ENCODE measurements around the gene PSMF1.

Gene PSMF1

GRCh38 chr20:1165521-1165920 is 47.1 kb downstream of the PSMF1 start:
- DNase-seq, result no peak

DNA sequence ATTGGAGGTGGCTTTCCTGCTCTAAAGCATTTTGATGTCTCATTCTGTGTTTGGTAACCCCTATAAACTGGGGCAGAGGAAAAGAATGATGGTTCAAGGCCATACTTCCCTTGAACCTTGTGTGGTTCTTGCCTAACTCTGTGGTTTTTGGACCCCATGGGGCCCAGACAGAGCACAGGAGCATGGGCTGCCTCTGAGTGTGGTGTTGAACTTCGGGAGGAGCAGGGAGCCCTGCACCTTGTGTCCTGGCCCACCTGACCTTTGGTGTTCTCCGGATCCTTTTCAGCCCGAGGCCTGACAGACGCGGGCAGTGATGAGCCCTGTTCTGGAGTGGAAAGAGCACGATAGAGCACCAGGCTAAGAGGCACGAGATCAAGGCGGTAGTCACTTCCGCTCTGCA is 47.5 kb downstream of the PSMF1 start:
- no peak for DNase-seq

- no peak for DNase-seq
Observed at GRCh38 chr20:1166948-1167720, 48.7 kb downstream of the PSMF1 start.

DNA sequence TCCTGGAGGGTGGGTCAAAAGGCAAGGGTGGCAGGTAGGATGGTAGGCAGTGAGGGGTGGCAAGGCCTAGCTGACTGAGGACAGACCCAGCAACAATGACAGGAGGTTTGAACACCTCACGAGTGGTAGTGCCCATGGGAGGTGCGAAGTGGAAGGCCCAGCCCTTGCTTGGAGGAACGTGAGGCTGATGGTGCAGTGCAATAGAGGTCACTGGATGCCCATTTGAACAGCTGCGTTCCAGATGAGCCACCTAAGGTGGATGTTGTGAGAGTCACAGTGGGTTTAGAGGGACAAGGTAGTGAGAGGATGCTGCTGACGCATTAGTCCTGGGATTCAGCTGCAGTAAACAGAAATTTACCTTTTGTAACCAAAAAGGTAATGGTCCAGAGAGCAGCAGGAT is 50.8 kb downstream of the PSMF1 start:
- no peak for DNase-seq

GRCh38 chr20:1171461-1172093 is 53.2 kb downstream of the PSMF1 start:
- DNase-seq, result no peak

DNA sequence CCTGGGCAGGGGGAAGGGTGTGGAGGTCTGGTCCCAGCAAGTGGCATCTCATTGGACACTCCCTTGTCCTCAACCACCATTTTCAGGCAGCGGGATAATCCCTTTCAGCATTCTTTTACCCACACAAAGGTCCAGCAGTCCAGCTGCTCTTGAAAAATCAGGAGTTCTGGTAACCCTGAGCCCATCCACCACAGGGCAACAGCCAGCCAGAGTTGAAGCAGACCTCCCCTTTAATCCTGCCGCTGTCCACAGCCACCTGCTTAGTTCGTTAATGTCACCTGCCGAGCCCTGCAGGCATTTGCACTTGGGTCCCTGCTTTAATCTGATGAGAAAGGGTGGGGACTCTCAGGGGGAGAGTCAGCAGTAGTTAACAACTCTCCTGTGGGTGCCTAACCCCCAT is 55.3 kb downstream of the PSMF1 start:
- no peak for DNase-seq

GRCh38 chr20:1174787-1175186 is 56.4 kb downstream of the PSMF1 start:
- DNase-seq, result no peak

- no peak for DNase-seq
Observed at GRCh38 chr20:1177680-1178079, 59.3 kb downstream of the PSMF1 start.

GRCh38 chr20:1178103-1178502 is 59.7 kb downstream of the PSMF1 start:
- DNase-seq, result no peak

DNA sequence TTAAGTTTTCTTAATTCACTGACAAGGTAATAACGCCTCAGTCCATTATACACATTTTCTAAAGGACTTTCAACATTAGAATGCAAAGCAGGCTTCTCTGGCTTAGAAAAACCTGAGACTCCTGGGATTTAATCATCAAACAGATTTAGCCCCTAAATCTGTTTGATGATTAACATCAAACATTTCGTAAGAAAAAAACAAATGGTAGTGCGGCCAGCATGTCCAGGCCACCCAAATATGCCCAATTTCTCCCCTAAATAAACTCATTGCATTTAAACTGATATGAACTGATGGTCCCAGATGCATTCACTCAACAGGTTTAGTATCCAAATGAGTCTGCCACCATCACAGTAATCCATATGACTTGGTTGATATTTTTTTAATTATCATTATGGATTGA is 60.2 kb downstream of the PSMF1 start:
- DNase-seq, result no peak

GRCh38 chr20:1180949-1181348 is 62.5 kb downstream of the PSMF1 start:
- no peak for DNase-seq

DNA sequence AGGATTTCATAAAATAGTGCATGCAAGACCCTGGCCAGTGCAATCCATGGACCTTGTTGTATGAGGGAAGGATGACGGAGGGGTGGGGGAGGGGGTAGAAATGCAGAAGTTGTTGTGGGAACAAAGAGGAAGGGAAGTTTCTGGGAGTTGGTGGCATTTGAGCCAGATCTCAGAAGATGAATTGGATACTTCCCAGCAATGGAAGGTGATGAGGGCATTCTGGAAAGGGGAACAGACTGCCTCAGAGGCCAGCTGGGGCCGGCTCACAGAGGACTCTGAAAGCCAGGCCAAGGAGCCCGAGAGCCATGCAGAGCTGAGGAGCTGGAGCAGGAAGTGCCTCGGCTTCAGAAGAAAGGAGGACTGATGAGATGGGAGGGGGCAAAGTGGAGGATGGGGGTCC is 63.7 kb downstream of the PSMF1 start:
- no peak for DNase-seq

DNA sequence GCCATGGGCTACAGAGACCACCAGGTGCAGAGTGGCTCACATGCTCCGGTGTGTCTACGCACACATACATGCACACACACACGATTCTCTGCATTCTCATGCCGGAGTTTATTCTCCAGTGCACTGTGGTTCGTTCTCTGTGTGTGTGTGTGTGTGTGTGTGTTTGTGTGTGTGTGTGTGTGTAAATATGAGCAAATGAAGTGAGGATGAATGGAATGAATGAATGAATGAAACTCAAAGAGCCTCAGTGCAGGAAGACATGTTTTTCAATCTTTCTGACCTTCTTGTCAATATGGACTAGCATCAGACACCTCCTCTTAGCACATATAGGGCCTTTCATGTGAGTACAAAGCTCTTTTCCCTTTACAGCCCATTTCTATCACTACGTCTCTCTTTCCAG is 64.8 kb downstream of the PSMF1 start:
- DNase-seq, result no peak

DNA sequence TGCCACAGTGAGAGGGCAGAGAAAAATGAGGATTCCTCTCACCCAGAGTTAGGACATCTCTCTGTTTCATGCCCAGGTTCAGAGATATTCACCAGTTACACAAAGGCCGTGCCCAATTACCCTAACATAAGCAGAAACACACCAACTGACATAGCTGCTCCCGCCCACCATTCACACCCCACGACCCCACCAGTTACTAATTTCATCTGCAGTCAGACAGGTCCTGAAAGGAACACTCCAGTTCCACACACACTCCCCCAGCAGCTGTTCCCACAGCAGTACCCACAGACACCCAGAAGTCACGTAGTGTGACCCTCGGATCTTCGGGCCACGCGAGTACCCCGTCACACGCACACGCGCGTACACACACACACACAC is 65.8 kb downstream of the PSMF1 start:
- no peak for DNase-seq

DNA sequence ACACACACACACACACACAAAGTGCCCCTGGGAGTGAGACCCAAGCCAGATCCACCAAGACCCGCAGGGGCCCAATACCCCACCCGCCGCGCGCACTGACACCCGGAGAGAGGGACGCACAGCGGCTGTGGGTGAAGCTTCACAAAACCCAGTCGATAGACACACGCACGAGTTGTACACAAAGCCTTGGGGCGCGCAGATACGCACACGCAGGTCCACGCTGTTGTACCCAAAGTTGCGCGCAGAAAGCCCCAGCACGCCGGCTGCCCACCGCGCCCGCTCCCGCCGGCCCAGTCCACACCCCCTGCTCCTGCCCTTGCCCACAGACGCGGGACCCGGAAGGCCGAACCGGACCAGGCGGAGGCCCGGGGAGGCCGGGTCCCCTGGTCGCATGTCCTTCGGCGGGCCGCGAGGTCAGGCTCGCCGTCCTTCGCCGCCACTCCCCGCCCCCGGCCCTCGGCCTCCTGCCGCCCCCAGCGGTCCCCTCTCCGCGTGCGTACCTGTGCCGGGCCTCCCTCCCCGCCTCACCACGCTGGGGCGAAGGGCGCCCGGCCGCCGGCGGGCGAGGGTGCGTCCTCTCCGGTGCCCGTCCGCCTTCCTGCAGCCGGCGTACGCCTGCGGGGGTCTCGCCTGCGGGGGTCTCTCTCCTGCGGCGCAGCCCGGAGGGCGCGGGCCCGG is 66.4 kb downstream of the PSMF1 start, which contains the start of gene TMEM74B:
Gene TMEM74B (minus strand): TSS at position 344 of the 678 bp plus-strand sequence. CDS start 1,180 bp downstream, outside the sequence.
- DNase-seq, result no peak

DNA sequence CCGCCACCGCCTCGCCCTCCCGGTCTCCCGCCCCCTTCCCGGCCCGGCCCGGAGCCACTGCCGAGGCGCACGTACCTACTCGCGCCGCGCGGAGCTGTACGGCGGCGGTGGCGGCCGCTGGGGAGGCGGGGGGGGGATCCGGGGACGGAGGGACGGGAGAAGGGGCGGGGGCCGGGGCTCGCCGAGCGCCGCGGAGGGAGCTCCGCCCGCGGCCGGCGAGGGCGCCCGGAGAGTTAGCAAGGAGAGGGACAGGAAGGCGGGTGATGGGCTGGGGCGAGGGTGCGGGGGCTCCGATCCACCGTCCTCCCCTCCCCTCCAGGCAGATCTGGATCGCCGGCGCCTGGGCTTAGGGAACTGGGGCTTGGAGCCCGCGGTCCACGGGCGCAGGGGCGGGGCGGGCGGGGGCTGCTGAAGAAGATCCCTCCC is 66.9 kb downstream of the PSMF1 start:
- no peak for DNase-seq

DNA sequence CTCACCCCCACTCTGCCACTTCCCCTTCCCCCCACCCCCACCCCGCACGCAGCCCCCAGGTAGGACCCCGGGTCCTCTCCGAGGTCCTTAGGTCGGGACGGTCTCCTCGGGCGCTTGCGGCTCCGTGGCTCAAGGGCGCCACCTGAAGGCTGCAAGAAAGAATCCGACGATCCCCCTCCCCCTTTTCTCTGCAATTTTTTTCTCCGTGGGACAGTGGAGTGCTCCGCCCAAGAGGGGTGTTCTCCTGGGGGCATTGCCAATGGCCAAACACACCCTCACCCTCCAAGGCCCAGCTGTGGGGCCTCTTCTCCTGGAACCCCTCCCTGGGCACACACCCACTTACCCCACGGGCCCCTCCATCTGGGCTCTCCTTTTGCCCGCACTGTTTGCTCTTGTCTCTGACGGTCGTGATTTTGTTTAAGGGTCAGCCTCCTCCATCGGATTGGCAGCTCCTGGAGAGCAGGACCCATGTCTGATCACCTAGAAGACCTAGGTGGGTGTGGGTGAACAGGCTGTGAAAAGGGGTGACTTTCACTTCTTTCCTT is 67.5 kb downstream of the PSMF1 start:
- peak; percentile 42 for DNase-seq

GRCh38 chr20:1186367-1186991 is 68.1 kb downstream of the PSMF1 start:
- DNase-seq, result no peak

GRCh38 chr20:1187605-1188171 is 69.3 kb downstream of the PSMF1 start:
- peak; percentile 9 for DNase-seq

DNA sequence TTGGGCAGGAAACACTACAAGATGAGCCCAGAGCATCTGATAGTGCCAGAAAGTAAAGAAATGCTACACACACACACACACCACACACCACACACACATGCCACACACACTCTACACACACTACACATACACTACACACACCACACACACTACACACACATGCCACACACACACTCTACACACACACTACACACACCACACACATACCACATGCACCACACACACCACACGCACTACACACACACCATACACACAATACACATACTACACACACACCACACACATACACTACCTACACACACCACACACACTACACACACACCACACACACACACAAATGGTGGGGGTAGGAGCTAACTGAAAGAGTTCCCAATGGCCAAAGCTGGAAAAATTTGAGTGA is 69.9 kb downstream of the PSMF1 start:
- no peak for DNase-seq

DNA sequence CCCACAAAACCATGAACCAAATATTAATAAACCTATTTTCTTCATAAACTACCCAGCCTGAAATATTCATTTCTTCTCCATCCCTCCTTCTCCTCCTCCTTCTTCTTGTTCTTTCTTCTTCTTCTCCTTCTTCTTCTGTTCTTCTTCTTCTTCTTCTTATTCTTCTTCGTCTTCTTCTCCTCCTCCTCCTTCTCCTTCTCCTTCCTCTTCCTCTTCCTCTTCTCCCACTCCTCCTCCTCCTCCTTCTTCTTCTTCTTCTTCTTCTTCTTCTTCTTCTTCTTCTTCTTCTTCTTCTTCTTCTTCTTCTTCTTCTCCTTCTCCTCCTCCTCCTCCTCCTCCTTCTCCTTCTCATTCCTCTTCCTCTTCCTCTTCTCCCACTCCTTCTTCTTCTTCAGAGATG is 71.4 kb downstream of the PSMF1 start:
- no peak for DNase-seq

DNA sequence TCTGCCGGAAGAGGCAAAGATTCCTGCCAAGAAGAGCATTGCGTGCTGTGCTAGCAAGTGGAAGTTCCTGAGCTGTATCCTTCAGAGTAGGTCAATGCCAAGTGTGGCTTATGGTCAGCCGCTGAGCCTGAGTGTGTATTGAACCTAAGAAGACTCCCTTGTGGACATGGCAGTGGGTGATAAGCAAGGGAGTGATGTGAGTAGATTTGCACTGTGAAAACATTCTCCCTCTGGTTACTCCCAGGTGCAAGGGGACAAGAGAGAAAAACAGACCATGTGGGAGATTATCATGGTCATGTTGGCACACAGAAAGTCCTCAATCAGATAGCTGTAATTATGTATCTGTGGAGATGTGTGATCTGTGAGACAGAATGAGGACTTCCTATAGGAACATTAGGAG is 72.4 kb downstream of the PSMF1 start:
- DNase-seq, result no peak

DNA sequence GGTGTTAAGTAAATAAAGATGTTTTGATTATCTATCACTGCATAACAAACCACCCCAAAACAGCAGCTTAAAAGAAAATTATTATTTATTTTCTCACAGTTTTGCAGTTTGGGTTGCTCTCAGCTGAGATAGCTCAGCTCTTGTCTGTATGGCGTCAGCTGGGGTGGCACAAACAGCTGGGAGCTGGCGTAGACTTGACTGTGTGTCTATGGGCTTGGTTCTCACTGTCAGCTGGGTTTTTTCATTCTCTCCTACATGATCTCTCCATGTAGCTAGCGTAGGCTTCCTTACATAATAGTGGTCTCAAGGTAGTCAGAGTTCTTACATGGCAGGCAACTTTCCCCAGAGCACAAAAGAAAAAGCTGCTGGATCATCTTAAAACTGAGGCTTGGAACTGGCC is 72.9 kb downstream of the PSMF1 start:
- DNase-seq, result no peak
